DOHH2 (cell line): ENCODE results near the gene LEKR1.

Source experiments
- EZH2phosphoT487 ChIP-seq: fragments of 200-600 bp; sonication (generic); IDR thresholded peaks from 2 replicates; pipeline ENCODE4 v1.6.1; 2017; ENCODE audit warnings: borderline replicate concordance, mild to moderate bottlenecking, antibody characterized with exemption, low read length, moderate library complexity, mixed read lengths
- TF ChIP-seq, protein P1 (sequence below): fragments of 200-600 bp; sonication (generic); IDR thresholded peaks from one replicate; pipeline ENCODE4 v1.5.1; 2014; ENCODE audit warnings: antibody characterized with exemption, mild to moderate bottlenecking, low read depth, low read length; ENCODE audit not compliant: poor library complexity, severe bottlenecking

DNA sequence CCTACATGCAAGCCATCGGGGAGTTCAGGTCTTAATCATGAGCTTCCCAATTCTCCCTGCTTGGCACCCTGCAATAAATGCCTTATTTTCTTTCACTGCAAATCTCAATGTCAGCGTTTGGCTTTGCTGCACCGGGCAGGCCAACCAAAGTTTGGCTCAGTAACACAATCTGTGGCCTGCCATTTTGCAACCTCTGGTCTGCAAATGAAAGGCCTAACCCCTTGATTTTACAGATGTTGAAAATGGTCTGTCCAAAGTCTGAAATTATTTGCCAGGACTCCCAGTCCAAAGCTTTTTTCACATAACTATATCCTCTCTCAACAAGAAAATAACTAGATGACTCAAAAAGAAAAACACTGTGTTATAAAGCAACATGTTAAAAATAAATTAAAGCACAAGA is 34.0 kb upstream of the LEKR1 start:
- TF ChIP-seq, protein P1, sequence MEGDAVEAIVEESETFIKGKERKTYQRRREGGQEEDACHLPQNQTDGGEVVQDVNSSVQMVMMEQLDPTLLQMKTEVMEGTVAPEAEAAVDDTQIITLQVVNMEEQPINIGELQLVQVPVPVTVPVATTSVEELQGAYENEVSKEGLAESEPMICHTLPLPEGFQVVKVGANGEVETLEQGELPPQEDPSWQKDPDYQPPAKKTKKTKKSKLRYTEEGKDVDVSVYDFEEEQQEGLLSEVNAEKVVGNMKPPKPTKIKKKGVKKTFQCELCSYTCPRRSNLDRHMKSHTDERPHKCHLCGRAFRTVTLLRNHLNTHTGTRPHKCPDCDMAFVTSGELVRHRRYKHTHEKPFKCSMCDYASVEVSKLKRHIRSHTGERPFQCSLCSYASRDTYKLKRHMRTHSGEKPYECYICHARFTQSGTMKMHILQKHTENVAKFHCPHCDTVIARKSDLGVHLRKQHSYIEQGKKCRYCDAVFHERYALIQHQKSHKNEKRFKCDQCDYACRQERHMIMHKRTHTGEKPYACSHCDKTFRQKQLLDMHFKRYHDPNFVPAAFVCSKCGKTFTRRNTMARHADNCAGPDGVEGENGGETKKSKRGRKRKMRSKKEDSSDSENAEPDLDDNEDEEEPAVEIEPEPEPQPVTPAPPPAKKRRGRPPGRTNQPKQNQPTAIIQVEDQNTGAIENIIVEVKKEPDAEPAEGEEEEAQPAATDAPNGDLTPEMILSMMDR: no peak
- TF ChIP-seq EZH2phosphoT487: no peak
